GM18511 (cell line): ENCODE measurements around the gene ZNF367.

ENCODE experiments used
- ATAC-seq: cut with Tn5 transposase; IDR thresholded peaks from one replicate; pipeline ENCODE4 v1.9.1; 2021; ENCODE audit warnings: mild to moderate bottlenecking, moderate library complexity; ENCODE audit not compliant: unreplicated experiment

The ZNF367 gene

DNA sequence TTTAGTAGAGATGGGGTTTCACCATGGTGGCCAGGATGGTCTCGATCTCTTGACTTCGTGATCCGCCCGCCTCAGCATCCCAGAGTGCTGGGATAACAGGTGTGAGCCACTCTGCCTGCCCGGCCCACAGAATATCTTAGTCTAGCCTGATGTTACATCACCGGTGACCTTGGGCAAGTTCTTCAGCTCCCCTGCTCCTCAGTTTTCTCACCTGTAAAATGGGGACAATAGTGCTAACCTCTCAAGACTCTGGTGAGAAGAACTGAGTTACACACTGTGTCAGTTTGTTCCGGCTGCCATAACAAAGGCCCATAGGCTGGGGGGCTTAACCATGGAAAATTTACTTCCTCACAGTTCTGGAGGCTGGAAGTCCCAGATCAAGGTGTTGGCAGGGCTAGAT, 19.3 kb upstream of the ZNF367 start:
- no peak for ATAC-seq

- ATAC-seq, result no peak
Measured at GRCh38 chr9:96436456-96437126, 18.4 kb upstream of the ZNF367 start.

GRCh38 chr9:96436063-96436455, 17.9 kb upstream of the ZNF367 start:
- no peak for ATAC-seq

GRCh38 chr9:96435345-96435744, 17.2 kb upstream of the ZNF367 start:
- ATAC-seq, result no peak

DNA sequence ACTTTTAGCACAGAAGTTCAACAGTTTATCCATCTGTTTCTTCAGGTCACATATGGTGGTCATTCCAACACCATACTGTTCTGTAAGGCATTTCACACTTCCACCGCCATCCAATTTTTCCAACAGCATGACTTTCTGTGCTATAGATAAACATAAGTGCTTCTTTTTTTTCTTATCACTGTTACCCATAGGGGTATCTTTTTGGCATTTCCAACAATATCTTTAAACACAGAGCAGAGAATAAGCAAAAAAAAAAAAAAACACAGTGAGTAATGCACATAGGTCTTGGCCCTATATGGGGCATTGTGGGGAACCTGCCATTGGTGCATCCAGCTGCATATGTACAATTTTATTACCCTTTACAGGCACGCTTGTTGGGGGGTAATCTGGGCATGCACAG, 12.2 kb upstream of the ZNF367 start:
- no peak for ATAC-seq

DNA sequence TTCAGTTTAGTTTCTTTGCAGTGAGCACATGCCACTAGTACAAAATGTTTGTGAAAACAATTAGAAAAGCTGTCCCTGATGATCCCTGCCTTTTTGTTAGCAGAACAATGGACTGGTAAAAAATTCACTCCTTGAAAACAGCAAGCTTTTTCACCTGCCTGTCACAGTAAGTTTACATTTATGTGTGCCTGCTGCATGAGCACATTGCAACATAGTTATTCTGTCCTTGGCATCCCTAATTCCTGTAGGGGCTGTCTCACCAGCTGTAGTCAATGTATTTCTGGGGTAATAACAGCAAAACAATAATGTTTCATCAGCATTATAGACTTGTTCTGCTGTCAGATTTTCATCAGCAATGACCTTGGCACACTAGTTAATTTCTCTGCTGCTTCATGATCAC, 11.6 kb upstream of the ZNF367 start:
- no peak for ATAC-seq

- ATAC-seq, result no peak
Measured at GRCh38 chr9:96425500-96426169, 7.5 kb upstream of the ZNF367 start.

DNA sequence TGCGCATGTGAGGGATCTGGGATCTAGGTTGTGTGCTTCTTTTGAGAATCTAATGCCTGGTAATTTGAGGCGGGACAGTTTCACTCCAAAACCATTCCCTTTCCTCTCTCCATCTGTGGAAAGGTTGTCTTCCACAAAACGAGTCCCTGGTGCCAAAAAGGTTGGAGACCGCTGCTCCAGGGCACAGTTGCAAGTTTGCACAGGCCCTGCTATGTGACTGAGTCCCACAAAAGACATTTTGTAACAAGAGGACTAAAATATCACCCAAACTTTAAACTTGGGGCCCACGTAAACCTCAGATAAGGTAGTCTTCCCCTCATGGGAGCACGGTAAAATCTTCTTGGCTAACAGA, 5.8 kb upstream of the ZNF367 start:
- no peak for ATAC-seq

GRCh38 chr9:96423322-96423984, 5.3 kb upstream of the ZNF367 start:
- ATAC-seq, result no peak

- ATAC-seq, result no peak
Measured at GRCh38 chr9:96420468-96421219, 2.5 kb upstream of the ZNF367 start.

DNA sequence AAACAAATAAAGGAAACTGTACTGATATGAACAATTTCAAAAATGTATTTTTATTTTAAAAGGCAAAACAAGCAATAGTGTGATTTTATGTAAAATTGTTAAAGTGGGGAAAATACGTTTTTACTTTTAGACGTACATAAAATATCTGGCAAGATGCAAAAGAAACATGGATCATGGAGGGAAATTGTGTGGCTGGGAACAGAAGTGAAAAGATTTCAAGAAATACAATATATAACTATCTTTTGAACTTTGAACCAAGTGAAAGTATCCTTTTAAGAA, 1.5 kb upstream of the ZNF367 start:
- no peak for ATAC-seq

DNA sequence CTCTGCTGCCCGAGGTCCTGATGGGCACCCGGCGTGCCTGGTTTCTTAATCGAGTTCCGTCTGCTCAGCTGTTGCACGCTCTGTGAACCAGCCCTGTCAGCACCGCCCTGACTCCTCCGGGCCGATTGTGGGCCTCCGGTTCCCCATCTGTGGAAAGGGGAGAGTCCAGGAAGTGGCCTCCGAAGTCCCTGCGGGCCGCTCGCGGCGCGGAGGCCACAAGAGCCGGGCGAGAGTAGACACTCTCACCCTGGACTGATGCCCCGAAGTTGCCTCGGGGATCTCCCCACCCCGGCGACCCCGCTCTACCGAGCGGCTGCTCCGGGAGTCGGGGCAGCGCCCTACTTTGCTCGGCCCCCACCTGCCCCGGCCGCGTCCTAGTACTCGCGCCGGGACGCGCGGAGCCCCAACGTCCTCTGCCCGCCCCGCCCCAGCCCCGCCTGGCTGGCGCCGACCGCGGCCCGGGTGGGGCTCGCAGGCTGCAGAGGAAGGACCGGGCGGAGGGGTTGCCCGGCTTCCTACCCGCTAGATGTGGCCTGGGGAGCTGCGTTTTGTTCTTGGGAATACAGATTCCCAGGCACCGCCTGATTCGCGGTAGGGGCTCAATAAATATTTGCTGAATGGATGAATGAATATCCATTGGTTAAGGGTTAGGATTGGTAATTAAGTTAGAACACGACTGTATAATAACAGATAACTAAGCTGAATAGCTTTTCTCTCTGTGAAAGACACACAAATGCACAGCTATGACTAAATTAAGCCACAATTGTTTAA, 935 bp upstream of the ZNF367 start:
- ATAC-seq, result peak; percentile 41

DNA sequence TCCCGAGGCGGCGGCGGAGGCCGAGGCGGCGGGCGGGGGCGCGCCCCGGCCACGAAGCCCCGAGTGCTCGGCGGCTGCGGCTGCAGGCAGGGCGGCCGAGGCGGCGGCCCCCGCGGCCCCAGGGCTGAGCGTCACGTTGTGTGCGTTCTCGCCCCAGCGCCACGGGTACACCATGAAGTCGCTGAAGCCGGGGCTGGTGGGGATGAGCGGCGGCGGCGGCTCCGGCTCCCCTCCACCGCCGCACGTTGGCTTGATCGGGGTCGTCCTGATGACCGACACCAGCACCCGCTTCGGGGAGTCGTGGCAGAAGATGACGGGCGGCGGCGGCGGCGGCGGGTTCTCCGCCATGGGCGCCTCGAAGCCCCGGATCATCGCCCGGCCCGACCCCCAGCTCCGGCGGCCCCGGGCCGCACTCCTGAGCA, 498 bp downstream of the ZNF367 start:
- peak; percentile 0 for ATAC-seq

- ATAC-seq, result peak; percentile 20
Measured at GRCh38 chr9:96417051-96417586, 1.1 kb downstream of the ZNF367 start.

- ATAC-seq, result peak; percentile 36
Measured at GRCh38 chr9:96413302-96414221, 4.6 kb downstream of the ZNF367 start.

- no peak for ATAC-seq
Measured at GRCh38 chr9:96412174-96412913, 5.8 kb downstream of the ZNF367 start.

- ATAC-seq, result no peak
Measured at GRCh38 chr9:96411129-96411838, 6.9 kb downstream of the ZNF367 start.
